ENCODE results near the gene OR52E2.

GRCh38 chr11:5040876-5041275 lies 18.6 kb downstream of the OR52E2 start:
- no peak for TF ChIP-seq EZH2phosphoT487 (conservative IDR thresholded peaks at IDR 0.05; ENCODE audit: low read length)
- TF ChIP-seq CTCF (IDR thresholded peaks at IDR 0.05; ENCODE audit: insufficient read depth, low read length, poor library complexity, severe bottlenecking): no peak

Measured in SU-DHL-6 (cell line).